ENCODE data around the gene C22orf23. TPM values are rescaled to one million over a fixed set of nuclear protein-coding genes. Genes with fewer than 3 reads are reported as not detected.
A peak's percentile ranks its signal among the peaks of the same experiment; 100 is the strongest.
"Not testable (repeated sequence)": the region's sequence is repeated elsewhere in the genome, so short reads cannot be mapped to it uniquely, and the experiment has no call there.

Gene C22orf23
- total RNA-seq, 1 experiment from 2014 or later: 0.64 TPM

DNA sequence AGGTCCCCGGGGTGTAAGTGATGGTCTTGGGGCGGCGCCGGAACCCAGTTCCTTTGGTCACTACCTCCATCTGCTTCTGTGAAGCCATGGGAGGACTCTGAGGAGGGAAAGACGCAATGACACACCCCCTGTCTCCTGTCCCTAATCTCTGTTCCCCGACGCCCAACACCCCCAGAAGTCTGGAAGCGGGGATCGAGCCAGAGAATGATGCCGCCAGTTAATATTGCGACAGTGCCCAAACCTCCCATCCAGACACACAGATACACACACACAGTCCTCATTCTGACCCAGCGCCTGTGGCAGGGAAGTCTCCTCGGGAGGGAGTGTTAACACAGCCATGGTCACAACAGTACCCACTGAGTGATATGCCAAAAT is 352 bp downstream of the C22orf23 start:
- POLR2A ChIA-PET (ENCODE audit: low non-redundant PET): no interaction called here
- TF ChIP-seq EZH2 (IDR thresholded peaks at IDR 0.05; ENCODE audit: borderline replicate concordance, low read depth, low read length, poor library complexity, severe bottlenecking): no peak
- TF ChIP-seq, protein P1, sequence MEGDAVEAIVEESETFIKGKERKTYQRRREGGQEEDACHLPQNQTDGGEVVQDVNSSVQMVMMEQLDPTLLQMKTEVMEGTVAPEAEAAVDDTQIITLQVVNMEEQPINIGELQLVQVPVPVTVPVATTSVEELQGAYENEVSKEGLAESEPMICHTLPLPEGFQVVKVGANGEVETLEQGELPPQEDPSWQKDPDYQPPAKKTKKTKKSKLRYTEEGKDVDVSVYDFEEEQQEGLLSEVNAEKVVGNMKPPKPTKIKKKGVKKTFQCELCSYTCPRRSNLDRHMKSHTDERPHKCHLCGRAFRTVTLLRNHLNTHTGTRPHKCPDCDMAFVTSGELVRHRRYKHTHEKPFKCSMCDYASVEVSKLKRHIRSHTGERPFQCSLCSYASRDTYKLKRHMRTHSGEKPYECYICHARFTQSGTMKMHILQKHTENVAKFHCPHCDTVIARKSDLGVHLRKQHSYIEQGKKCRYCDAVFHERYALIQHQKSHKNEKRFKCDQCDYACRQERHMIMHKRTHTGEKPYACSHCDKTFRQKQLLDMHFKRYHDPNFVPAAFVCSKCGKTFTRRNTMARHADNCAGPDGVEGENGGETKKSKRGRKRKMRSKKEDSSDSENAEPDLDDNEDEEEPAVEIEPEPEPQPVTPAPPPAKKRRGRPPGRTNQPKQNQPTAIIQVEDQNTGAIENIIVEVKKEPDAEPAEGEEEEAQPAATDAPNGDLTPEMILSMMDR (conservative IDR thresholded peaks at IDR 0.05; ENCODE audit: low read depth, low read length): no peak

DNA sequence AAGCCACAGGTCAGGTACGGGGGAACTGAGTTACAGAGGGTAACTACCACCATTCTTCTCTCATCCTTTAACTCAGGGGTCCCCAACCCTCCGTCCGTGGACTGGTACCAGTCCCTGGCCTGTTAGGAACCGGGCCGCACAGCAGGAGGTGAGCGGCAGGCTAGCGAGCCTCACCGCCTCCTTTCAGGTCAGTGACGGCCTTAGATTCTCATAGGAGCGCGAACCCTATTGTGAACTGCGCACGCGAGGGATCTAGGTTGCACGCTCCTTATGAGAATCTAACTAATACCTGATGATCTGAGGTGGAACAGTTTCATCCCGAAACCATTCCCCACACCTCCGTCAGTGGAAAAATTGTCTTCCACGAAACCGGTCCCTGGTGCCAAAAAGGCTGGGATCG is 772 bp downstream of the C22orf23 start:
- H3K27me3 ChIP-seq (replicated peaks; ENCODE audit: insufficient read depth, low read depth, low read length, poor library complexity); DNase-seq (ENCODE audit: low spot score); POLR2A ChIA-PET (ENCODE audit: low non-redundant PET); H3K4me1 ChIP-seq (ENCODE audit: insufficient read depth, low read length, poor library complexity, severe bottlenecking); BruUV-seq (replicated peaks); CTCF ChIA-PET; H3K27ac ChIP-seq (ENCODE audit: low read depth, low read length, poor library complexity, severe bottlenecking); H3K9me3 ChIP-seq (ENCODE audit: low read depth, low read length, poor library complexity, severe bottlenecking): not testable (repeated sequence)
- H3K36me3 ChIP-seq (ENCODE audit: insufficient read depth, low read length, poor library complexity, severe bottlenecking): peaks cover 10% of the 10 kb centered on the region
- peak overlapping the region; percentile 73 for H3K4me3 ChIP-seq (ENCODE audit: low read depth, low read length, poor library complexity, severe bottlenecking)
- intact Hi-C loops (cut with micrococcal nuclease; ENCODE audit: unreplicated experiment): loop anchor here (1.0 kb wide), 1 partner anchor 18 kb away; no protein-coding TSS in a partner anchor

More for the DNA sequence above, 352 bp downstream of the C22orf23 start:
- peak overlapping the region; percentile 73 for H3K4me3 ChIP-seq (ENCODE audit: low read depth, low read length, poor library complexity, severe bottlenecking)
- H3K4me1 ChIP-seq (ENCODE audit: insufficient read depth, low read length, poor library complexity, severe bottlenecking): peaks cover 8% of the 10 kb centered on the region
- no peaks in the 10 kb centered on the region for H3K27me3 ChIP-seq (replicated peaks; ENCODE audit: insufficient read depth, low read depth, low read length, poor library complexity)
- no peaks in the 10 kb centered on the region for H3K9me3 ChIP-seq (ENCODE audit: low read depth, low read length, poor library complexity, severe bottlenecking)
- BruUV-seq (replicated peaks): no TSS peak
- CTCF ChIA-PET: no interaction called here
- no peak for DNase-seq (ENCODE audit: low spot score)
- H3K36me3 ChIP-seq (ENCODE audit: insufficient read depth, low read length, poor library complexity, severe bottlenecking): peaks cover 14% of the 10 kb centered on the region
- intact Hi-C loops (cut with micrococcal nuclease; ENCODE audit: unreplicated experiment): loop anchor here (1.0 kb wide), 1 partner anchor 19 kb away; no protein-coding TSS in a partner anchor
- peak overlapping the region; percentile 77 for H3K27ac ChIP-seq (ENCODE audit: low read depth, low read length, poor library complexity, severe bottlenecking)

DNA sequence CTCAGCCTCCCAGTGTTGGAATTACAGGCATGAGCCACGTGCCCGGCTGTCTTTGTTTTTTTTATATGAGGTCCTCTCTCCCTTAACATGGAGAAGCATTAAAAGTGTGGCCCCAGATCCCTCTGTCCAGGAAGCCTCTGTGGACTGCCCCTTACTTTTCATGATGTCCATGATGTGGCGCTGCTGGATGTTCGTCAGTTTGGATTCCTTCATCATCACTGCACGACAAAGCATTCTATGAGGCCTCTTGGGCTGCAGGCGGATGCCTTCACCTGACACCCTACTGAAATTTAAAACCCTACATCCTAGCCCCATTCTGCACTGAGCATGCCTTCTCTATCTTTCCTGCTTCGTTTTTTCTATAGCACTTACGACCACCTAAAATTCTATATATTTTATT is 2.1 kb downstream of the C22orf23 start:
- Histone ChIP-seq H3K4me3 (ENCODE audit: low read depth, low read length, poor library complexity, severe bottlenecking) (no peak overlapping the region), H3K4me1 (ENCODE audit: insufficient read depth, low read length, poor library complexity, severe bottlenecking) (peaks cover 8% of the 10 kb centered on the region), H3K27ac (ENCODE audit: low read depth, low read length, poor library complexity, severe bottlenecking) (no peak overlapping the region), H3K36me3 (ENCODE audit: insufficient read depth, low read length, poor library complexity, severe bottlenecking) (no peaks in the 10 kb centered on the region), H3K9me3 (ENCODE audit: low read depth, low read length, poor library complexity, severe bottlenecking) (no peaks in the 10 kb centered on the region), H3K27me3 (replicated peaks; ENCODE audit: insufficient read depth, low read depth, low read length, poor library complexity) (no peaks in the 10 kb centered on the region)
- no peak for TF ChIP-seq EZH2 (IDR thresholded peaks at IDR 0.05; ENCODE audit: borderline replicate concordance, low read depth, low read length, poor library complexity, severe bottlenecking)
- TF ChIP-seq, protein P1 (conservative IDR thresholded peaks at IDR 0.05; ENCODE audit: low read depth, low read length): 0 out of 2 replicates have a peak, but pooled peaks have one; percentile 12
- intact Hi-C loops (cut with micrococcal nuclease; ENCODE audit: unreplicated experiment): no loop called here
- POLR2A ChIA-PET (ENCODE audit: low non-redundant PET): no interaction called here
- CTCF ChIA-PET: no interaction called here
- peak; percentile 36 for DNase-seq (ENCODE audit: low spot score)
- no TSS peak for BruUV-seq (replicated peaks)

DNA sequence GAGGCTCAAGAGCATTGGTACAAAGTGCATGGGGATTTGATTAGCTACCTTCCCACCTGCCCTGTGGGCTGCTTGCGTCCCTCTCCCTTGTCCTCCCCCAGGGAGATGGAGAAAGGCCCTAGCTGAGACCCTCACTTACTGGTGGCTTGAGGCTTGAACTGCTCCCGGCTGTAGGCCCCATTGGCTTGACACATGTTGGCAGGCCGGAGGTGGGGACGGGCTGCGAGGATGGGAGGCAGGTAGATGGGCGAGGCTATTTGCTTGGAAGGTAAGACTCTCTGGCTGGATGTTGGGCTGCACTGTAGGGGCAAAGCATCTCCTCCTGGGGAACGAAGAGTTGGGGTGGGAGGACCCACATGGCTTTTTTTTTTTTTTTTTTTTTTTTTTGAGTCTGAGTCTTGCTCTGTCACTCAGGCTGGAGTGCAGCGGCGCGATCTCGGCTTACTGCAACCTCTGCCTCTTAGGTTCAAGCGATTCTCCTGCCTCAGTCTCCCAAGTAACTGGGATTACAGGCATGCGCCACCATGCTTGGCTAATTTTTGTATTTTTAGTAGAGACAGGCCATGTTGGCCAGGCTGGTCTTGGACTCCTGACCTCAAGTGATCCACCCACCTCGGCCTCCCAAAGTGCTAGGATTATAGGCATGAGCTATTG is 6.1 kb downstream of the C22orf23 start:
- H3K27ac ChIP-seq (ENCODE audit: low read depth, low read length, poor library complexity, severe bottlenecking); DNase-seq (ENCODE audit: low spot score); intact Hi-C loops (cut with micrococcal nuclease; ENCODE audit: unreplicated experiment); CTCF ChIA-PET; H3K4me3 ChIP-seq (ENCODE audit: low read depth, low read length, poor library complexity, severe bottlenecking); H3K4me1 ChIP-seq (ENCODE audit: insufficient read depth, low read length, poor library complexity, severe bottlenecking); H3K27me3 ChIP-seq (replicated peaks; ENCODE audit: insufficient read depth, low read depth, low read length, poor library complexity); H3K9me3 ChIP-seq (ENCODE audit: low read depth, low read length, poor library complexity, severe bottlenecking); H3K36me3 ChIP-seq (ENCODE audit: insufficient read depth, low read length, poor library complexity, severe bottlenecking); BruUV-seq (replicated peaks); POLR2A ChIA-PET (ENCODE audit: low non-redundant PET): not testable (repeated sequence)

DNA sequence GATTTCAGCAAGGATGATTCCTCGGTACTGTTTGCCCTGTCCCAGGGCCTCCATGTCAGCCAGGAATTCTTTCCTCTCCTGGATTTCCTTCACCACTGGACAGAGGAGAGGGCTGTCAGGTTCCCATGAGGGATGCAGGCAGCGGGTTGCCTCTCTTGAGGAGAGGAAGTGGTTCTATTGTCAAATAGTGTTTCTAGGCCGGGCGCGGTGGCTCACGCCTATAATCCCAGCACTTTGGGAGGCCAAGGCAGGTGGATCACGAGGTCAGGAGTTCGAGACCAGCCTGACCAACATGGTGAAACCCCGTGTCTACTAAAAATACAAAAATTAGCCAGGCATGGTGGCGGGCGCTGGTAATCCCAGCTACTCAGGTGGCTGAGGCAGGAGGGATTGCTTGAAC is 9.0 kb downstream of the C22orf23 start:
- DNase-seq (ENCODE audit: low spot score); H3K27ac ChIP-seq (ENCODE audit: low read depth, low read length, poor library complexity, severe bottlenecking); H3K36me3 ChIP-seq (ENCODE audit: insufficient read depth, low read length, poor library complexity, severe bottlenecking); CTCF ChIA-PET; H3K27me3 ChIP-seq (replicated peaks; ENCODE audit: insufficient read depth, low read depth, low read length, poor library complexity); BruUV-seq (replicated peaks); H3K4me1 ChIP-seq (ENCODE audit: insufficient read depth, low read length, poor library complexity, severe bottlenecking); intact Hi-C loops (cut with micrococcal nuclease; ENCODE audit: unreplicated experiment); H3K9me3 ChIP-seq (ENCODE audit: low read depth, low read length, poor library complexity, severe bottlenecking); H3K4me3 ChIP-seq (ENCODE audit: low read depth, low read length, poor library complexity, severe bottlenecking); POLR2A ChIA-PET (ENCODE audit: low non-redundant PET): not testable (repeated sequence)
